ENCODE results near the gene TUBB4A. TPM values are rescaled to one million over a fixed set of nuclear protein-coding genes. Genes with fewer than 3 reads are reported as not detected.

Gene TUBB4A
- total and polyA plus RNA-seq, 11 donors: 0.15 to 4.8 (median 1.6) TPM

- DNase-seq: no peak
These were observed 12.0 kb downstream of the TUBB4A start for GRCh38 chr19:6490134-6490533.

GRCh38 chr19:6489278-6490061, 12.6 kb downstream of the TUBB4A start:
- TF ChIP-seq CTCF (IDR thresholded peaks at IDR 0.05) (no peak), POLR2A (IDR thresholded peaks at IDR 0.05) (no peak)
- Histone ChIP-seq H3K4me3 (peak overlapping the region in 1 of 12 donors; percentile 34), H3K27me3 (peaks cover 0 to 18% (median 0%) of the 10 kb centered on the region in 9 donors), H3K27ac (no peak overlapping the region), H3K9me3 (peaks cover 0 to 14% (median 4%) of the 10 kb centered on the region in 12 donors), H3K36me3 (no peaks in the 10 kb centered on the region), H3K4me1 (no peaks in the 10 kb centered on the region)
- 41 to 47% (median 45%) methylated on average over 15 of the region's 15 CpGs for WGBS, 4 donors
- intact Hi-C loops (cut with DNase I): no loop called here
- no peak for ATAC-seq
- no peak for DNase-seq

More at GRCh38 chr19:6490134-6490533, 12.0 kb downstream of the TUBB4A start:
- Histone ChIP-seq H3K9me3 (peaks cover 0 to 14% (median 4%) of the 10 kb centered on the region in 12 donors), H3K27ac (no peak overlapping the region), H3K27me3 (peaks cover 0 to 18% (median 0%) of the 10 kb centered on the region in 9 donors), H3K4me3 (no peak overlapping the region), H3K36me3 (no peaks in the 10 kb centered on the region), H3K4me1 (no peaks in the 10 kb centered on the region)
- ATAC-seq: no peak
- no peak for TF ChIP-seq POLR2A (IDR thresholded peaks at IDR 0.05)
- TF ChIP-seq CTCF (IDR thresholded peaks at IDR 0.05): no peak
- intact Hi-C loops (cut with DNase I): no loop called here
- WGBS, 4 donors: 62 to 70% (median 67%) methylated on average over 2 of the region's 2 CpGs

GRCh38 chr19:6484831-6485230, 17.3 kb downstream of the TUBB4A start:
- Histone ChIP-seq H3K27ac (no peak overlapping the region), H3K4me3 (no peak overlapping the region), H3K36me3 (no peaks in the 10 kb centered on the region), H3K9me3 (no peaks in the 10 kb centered on the region), H3K27me3 (peaks cover 0 to 26% (median 0%) of the 10 kb centered on the region in 9 donors), H3K4me1 (peaks cover 0 to 9% (median 0%) of the 10 kb centered on the region in 12 donors)
- no peak for TF ChIP-seq CTCF (IDR thresholded peaks at IDR 0.05)
- no peak for TF ChIP-seq POLR2A (IDR thresholded peaks at IDR 0.05)
- 90 to 94% (median 92%) methylated on average over 7 of the region's 7 CpGs for WGBS, 4 donors
- DNase-seq (no peak), ATAC-seq (no peak)
- intact Hi-C loops (cut with DNase I): no loop called here

- ATAC-seq (no peak), DNase-seq (no peak)
- TF ChIP-seq POLR2A (IDR thresholded peaks at IDR 0.05) (no peak), CTCF (IDR thresholded peaks at IDR 0.05) (no peak)
- no peak overlapping the region for H3K27ac ChIP-seq
- no peak overlapping the region for H3K4me3 ChIP-seq
- WGBS, 4 donors: 85 to 91% (median 90%) methylated on average over 8 of the region's 8 CpGs
- intact Hi-C loops (cut with DNase I): no loop called here
- no peaks in the 10 kb centered on the region for H3K36me3 ChIP-seq
- H3K4me1 ChIP-seq: peaks cover 0 to 9% (median 0%) of the 10 kb centered on the region in 12 donors
- peaks cover 0 to 25% (median 0%) of the 10 kb centered on the region in 9 donors for H3K27me3 ChIP-seq
- H3K9me3 ChIP-seq: no peaks in the 10 kb centered on the region
These were observed 17.9 kb downstream of the TUBB4A start for GRCh38 chr19:6484230-6484629.

All from heart left ventricle (tissue), 16 donors.